K562 (cell line): ENCODE data around the gene MPRIP. TPM values are rescaled to one million over a fixed set of nuclear protein-coding genes. Genes with fewer than 3 reads are reported as not detected.

ENCODE experiments used
- EGR1 ChIP-seq: fragments of 450-650 bp; conservative IDR thresholded peaks from 2 replicates; pipeline ENCODE4 v1.6.1; 2017; ENCODE audit warnings: mild to moderate bottlenecking
- FOS ChIP-seq: IDR thresholded peaks from 3 replicates; pipeline ENCODE4 v1.6.1; 2011; ENCODE audit not compliant: insufficient read length; ENCODE audit errors: extremely low read depth
- FOXJ3 ChIP-seq: sonication (generic); formaldehyde crosslinking; IDR thresholded peaks from 2 replicates; pipeline ENCODE4 v1.4.0; 2020; ENCODE audit warnings: mild to moderate bottlenecking, missing genetic modification reagents
- NCOA2 ChIP-seq, 2 experiments: fragments of 450-650 bp; IDR thresholded peaks; 2 replicates each; pipeline ENCODE4 v1.6.1; 2018; ENCODE audit warnings: mild to moderate bottlenecking in 2 of 2, moderate library complexity in 1 of 2; ENCODE audit not compliant: partially characterized antibody in 2 of 2
- NFIX ChIP-seq: fragments of 250-450 bp; sonication (Bioruptor Pico); IDR thresholded peaks from 2 replicates; pipeline ENCODE4 v1.4.0; 2020; ENCODE audit warnings: low read depth, mild to moderate bottlenecking, moderate library complexity
- NONO ChIP-seq, 2 experiments: fragments of 200-400 bp in 1 of 2; fragments of 450-650 bp in 1 of 2; formaldehyde crosslinking in 1 of 2; IDR thresholded peaks; 2 replicates each; pipeline ENCODE4 v1.6.1; 2017; ENCODE audit warnings: low read depth in 2 of 2, mild to moderate bottlenecking in 2 of 2, moderate library complexity in 2 of 2, low read length in 1 of 2
- POLR2G ChIP-seq: fragments of 200-400 bp; formaldehyde crosslinking; IDR thresholded peaks from 2 replicates; pipeline ENCODE4 v1.6.1; 2017; ENCODE audit warnings: low read depth, mild to moderate bottlenecking, antibody characterized with exemption, low read length, moderate library complexity
- PYGO2 ChIP-seq: fragments of 450-650 bp; IDR thresholded peaks from 2 replicates; pipeline ENCODE4 v1.6.1; 2016; ENCODE audit warnings: mild to moderate bottlenecking, missing genetic modification characterization, moderate library complexity, missing compliant biosample characterization
- RFX7 ChIP-seq: fragments of 250-450 bp; sonication (Bioruptor Pico); IDR thresholded peaks from 2 replicates; pipeline ENCODE4 v1.5.1; 2021; ENCODE audit warnings: mild to moderate bottlenecking
- TRIM24 ChIP-seq, 2 experiments: fragments of 450-650 bp; IDR thresholded peaks; 2 replicates each; pipeline ENCODE4 v1.6.1; 2016
- ZNF175 ChIP-seq: fragments of 200-800 bp; sonication (Bioruptor generic); IDR thresholded peaks from 2 replicates; pipeline ENCODE4 v1.6.1; 2016; ENCODE audit warnings: low read depth, mild to moderate bottlenecking, missing genetic modification characterization, missing compliant biosample characterization
- polyA plus RNA-seq, 8 experiments: library from polyadenylated mRNA; depleted of rRNA in 4 of 8; stranded (reverse) in 5 of 8; unstranded in 3 of 8; fragments of >200 nt; fragmentation: Nextera tagmentation in 2 of 8; fragmentation: Illumina TruSeq in 1 of 8; extraction: Ambion mirVana in 2 of 8; extraction: Trizol in 1 of 8; gene quantifications; 2 replicates each; pipeline versions ENCODE4 v1.2.1 to v1.2.3, GENCODE V29; 2011 to 2014; ENCODE audit warnings: inconsistent platforms in 1 of 8, missing spikeins in 1 of 8
- total RNA-seq, 7 experiments: library from RNA; depleted of rRNA in 6 of 7; stranded (reverse); fragments of >200 nt in 6 of 7; fragmentation: Illumina TruSeq in 2 of 7; extraction: Trizol in 2 of 7; gene quantifications; 2 replicates each; pipeline versions ENCODE4 v1.2.1 to v1.2.3, GENCODE V29; 2011 to 2021; ENCODE audit warnings: low replicate concordance in 1 of 7
- TF ChIP-seq, protein P1 (sequence below): sonication (generic); formaldehyde crosslinking; IDR thresholded peaks from 2 replicates; pipeline ENCODE4 v1.8.1; 2023; ENCODE audit warnings: mild to moderate bottlenecking, missing genetic modification reagents
- TF ChIP-seq, protein P2 (sequence below): sonication (generic); formaldehyde crosslinking; IDR thresholded peaks from 2 replicates; pipeline ENCODE4 v1.8.1; 2023; ENCODE audit warnings: mild to moderate bottlenecking, missing genetic modification reagents
- TF ChIP-seq, protein P3 (sequence below): fragments of 250-450 bp; sonication (Bioruptor Pico); IDR thresholded peaks from 2 replicates; pipeline ENCODE4 v1.8.0; 2021; ENCODE audit warnings: moderate library complexity, mild to moderate bottlenecking, inconsistent platforms
- TF ChIP-seq, protein P4 (sequence below): sonication (generic); formaldehyde crosslinking; IDR thresholded peaks from 2 replicates; pipeline ENCODE4 v1.8.1; 2023; ENCODE audit warnings: mild to moderate bottlenecking, missing genetic modification reagents, moderate library complexity
- TF ChIP-seq, protein P5 (sequence below): fragments of 450-650 bp; formaldehyde crosslinking; IDR thresholded peaks from 2 replicates; pipeline ENCODE4 v1.4.0; 2020; ENCODE audit warnings: mild to moderate bottlenecking
- TF ChIP-seq, protein P6 (sequence below): fragments of 450-650 bp; formaldehyde crosslinking; IDR thresholded peaks from 2 replicates; pipeline ENCODE4 v1.4.0; 2022; ENCODE audit warnings: missing genetic modification characterization

The MPRIP gene
- total and polyA plus RNA-seq, 9 of the 15 experiments (the other 6 are each of a cell fraction or from before 2014, with no cell fraction given) = 10.0 to 72.6 (median 30.1) TPM

DNA sequence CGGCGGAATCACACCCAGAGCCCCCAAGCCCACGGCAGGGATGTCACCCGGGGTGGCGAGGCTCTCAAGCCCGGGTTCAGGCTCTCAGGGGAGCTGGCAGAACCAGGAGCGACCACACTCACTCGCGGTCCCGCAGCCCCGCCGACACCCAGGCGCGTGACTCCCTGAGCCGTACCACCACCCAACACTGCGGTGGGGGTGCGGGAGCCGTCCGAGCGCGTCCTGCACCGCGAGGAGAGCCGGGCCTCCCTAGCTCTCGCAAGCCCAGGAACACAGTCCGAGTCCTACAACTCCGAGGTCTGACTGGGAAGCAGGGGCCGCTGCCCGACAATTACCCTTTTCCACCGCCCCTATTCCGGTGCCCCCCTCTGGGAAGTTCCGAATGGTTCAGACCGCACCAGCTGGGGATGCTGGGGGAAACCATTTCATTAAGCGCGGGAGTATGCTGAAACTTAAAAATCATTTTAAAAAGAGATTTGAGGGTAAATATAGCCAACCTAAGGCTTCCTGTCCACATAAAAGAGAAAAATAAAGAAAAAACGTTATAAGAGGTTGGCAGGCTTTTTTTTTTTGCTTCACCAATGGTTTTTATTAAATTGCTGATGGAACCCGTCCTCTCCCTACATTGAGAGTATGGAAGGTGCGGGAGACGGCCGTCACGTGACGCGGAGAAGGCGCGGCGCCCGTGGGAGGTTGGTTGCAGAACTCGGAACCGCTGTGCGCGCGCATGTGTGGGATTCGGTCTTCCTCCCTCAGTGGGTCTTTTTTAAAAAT lies 195.0 kb downstream of the MPRIP start, which contains the start of gene FLCN (continued):
- TF ChIP-seq, protein P1, sequence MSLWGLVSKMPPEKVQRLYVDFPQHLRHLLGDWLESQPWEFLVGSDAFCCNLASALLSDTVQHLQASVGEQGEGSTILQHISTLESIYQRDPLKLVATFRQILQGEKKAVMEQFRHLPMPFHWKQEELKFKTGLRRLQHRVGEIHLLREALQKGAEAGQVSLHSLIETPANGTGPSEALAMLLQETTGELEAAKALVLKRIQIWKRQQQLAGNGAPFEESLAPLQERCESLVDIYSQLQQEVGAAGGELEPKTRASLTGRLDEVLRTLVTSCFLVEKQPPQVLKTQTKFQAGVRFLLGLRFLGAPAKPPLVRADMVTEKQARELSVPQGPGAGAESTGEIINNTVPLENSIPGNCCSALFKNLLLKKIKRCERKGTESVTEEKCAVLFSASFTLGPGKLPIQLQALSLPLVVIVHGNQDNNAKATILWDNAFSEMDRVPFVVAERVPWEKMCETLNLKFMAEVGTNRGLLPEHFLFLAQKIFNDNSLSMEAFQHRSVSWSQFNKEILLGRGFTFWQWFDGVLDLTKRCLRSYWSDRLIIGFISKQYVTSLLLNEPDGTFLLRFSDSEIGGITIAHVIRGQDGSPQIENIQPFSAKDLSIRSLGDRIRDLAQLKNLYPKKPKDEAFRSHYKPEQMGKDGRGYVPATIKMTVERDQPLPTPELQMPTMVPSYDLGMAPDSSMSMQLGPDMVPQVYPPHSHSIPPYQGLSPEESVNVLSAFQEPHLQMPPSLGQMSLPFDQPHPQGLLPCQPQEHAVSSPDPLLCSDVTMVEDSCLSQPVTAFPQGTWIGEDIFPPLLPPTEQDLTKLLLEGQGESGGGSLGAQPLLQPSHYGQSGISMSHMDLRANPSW = no peak
- no peak for TF ChIP-seq NFIX (CRISPR knock-in tag)
- TF ChIP-seq, protein P2, sequence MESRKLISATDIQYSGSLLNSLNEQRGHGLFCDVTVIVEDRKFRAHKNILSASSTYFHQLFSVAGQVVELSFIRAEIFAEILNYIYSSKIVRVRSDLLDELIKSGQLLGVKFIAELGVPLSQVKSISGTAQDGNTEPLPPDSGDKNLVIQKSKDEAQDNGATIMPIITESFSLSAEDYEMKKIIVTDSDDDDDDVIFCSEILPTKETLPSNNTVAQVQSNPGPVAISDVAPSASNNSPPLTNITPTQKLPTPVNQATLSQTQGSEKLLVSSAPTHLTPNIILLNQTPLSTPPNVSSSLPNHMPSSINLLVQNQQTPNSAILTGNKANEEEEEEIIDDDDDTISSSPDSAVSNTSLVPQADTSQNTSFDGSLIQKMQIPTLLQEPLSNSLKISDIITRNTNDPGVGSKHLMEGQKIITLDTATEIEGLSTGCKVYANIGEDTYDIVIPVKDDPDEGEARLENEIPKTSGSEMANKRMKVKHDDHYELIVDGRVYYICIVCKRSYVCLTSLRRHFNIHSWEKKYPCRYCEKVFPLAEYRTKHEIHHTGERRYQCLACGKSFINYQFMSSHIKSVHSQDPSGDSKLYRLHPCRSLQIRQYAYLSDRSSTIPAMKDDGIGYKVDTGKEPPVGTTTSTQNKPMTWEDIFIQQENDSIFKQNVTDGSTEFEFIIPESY (CRISPR knock-in tag) = no peak
- TF ChIP-seq, protein P3, sequence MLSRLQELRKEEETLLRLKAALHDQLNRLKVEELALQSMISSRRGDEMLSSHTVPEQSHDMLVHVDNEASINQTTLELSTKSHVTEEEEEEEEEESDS (CRISPR knock-in tag) = no peak
- TF ChIP-seq FOXJ3 = no peak
- TF ChIP-seq POLR2G = peak; percentile 89
- TF ChIP-seq RFX7 (CRISPR knock-in tag) = no peak
- TF ChIP-seq EGR1 = peak; percentile 43
- no peak for TF ChIP-seq ZNF175 (CRISPR knock-in tag)
- TF ChIP-seq, protein P4, sequence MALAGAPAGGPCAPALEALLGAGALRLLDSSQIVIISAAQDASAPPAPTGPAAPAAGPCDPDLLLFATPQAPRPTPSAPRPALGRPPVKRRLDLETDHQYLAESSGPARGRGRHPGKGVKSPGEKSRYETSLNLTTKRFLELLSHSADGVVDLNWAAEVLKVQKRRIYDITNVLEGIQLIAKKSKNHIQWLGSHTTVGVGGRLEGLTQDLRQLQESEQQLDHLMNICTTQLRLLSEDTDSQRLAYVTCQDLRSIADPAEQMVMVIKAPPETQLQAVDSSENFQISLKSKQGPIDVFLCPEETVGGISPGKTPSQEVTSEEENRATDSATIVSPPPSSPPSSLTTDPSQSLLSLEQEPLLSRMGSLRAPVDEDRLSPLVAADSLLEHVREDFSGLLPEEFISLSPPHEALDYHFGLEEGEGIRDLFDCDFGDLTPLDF (CRISPR knock-in tag) = no peak
- TF ChIP-seq, protein P5, sequence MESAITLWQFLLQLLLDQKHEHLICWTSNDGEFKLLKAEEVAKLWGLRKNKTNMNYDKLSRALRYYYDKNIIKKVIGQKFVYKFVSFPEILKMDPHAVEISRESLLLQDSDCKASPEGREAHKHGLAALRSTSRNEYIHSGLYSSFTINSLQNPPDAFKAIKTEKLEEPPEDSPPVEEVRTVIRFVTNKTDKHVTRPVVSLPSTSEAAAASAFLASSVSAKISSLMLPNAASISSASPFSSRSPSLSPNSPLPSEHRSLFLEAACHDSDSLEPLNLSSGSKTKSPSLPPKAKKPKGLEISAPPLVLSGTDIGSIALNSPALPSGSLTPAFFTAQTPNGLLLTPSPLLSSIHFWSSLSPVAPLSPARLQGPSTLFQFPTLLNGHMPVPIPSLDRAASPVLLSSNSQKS (CRISPR knock-in tag) = no peak
- no peak for TF ChIP-seq FOS
- TF ChIP-seq TRIM24 (IDR thresholded peaks at IDR 0.05) = 0 out of 4 replicates have a peak, but pooled peaks of 1 of the 2 experiments have one; percentile 43
- TF ChIP-seq NCOA2 (IDR thresholded peaks at IDR 0.05; ENCODE audit: partially characterized antibody in 2 of 2) = no peak
- peak in 1 of 2 experiments; percentile 100; a peak in 3 of 4 replicates for TF ChIP-seq NONO (IDR thresholded peaks at IDR 0.05; ENCODE audit: low read depth in 2 of 2, low read length in 1 of 2)
- TF ChIP-seq PYGO2 (tag) = no peak
- TF ChIP-seq, protein P6, sequence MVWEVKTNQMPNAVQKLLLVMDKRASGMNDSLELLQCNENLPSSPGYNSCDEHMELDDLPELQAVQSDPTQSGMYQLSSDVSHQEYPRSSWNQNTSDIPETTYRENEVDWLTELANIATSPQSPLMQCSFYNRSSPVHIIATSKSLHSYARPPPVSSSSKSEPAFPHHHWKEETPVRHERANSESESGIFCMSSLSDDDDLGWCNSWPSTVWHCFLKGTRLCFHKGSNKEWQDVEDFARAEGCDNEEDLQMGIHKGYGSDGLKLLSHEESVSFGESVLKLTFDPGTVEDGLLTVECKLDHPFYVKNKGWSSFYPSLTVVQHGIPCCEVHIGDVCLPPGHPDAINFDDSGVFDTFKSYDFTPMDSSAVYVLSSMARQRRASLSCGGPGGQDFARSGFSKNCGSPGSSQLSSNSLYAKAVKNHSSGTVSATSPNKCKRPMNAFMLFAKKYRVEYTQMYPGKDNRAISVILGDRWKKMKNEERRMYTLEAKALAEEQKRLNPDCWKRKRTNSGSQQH (CRISPR knock-in tag) = no peak
